HCEC 1CT (cell line): ENCODE measurements around the gene BACE2.

Experiments used
- DNase-seq: peaks from one replicate; pipeline ENCODE4 v3.0.0-alpha.2; 2017

The BACE2 gene

DNA sequence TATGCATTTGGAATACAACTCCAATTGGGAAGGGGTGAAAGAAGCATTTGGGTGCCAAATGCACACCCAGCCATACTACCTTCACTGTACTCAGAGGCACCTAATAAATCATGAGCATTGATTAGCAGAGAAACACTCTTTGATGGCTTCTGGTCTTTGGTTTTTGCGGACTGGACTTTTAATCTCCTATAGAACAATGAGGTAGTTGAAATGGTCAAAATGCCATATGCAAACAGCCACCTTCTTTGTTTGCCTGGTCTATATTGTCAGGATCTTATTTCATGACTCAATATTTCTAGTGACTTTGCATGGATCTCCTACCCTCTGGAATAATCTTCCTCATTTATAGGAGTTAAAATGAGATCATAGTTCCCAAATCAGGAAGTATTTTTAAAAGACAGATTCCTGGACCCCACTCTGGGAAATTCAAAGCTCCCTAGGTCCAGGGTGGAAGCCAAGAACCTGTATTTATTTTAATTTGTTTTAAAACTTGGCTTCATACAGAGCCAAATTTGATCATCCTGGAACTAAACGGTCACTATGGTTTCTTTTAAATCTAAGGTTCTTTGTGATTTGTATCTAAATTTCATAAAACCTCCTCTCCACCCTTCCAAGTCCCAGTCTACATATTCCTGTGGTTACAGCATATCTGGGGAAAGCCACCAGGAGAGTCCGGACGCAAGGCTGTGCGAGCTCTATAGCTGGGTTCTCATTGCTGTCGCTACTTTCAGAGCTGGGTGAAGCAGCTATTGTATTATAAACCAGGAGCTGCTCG lies 157.4 kb downstream of the BACE2 start:
- DNase-seq: no peak

DNA sequence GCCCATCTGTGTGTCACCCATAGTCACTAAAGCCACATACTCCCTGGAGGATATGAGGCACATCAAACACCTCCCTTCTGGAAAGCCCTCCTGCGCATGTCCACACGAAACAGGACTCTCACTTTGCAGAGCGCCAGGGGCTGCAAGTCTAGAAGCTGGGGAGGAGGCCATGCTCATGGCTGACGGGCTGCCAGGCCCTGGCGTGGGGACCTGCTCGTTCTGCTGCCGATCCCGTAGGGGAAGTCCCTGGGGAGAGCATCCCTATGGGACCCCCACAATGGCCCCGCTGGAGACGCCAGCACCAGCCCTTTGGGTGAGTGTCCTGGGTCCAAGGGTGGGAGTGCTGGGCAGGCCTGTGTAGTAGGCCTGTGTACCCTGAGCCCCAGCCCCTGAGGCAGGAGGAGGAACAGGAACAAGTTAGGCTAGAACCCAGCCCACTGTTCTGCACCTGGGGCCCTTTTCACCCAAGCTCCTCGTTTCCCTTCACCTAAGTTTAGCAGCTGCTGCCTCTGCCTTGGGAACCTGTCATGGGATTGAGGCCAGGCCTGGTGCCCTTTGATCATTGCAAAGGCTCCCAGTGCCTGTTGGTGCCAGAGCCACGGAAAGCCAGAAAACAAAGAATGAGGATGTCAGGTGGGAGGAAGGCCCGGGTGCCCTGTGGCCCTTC lies 158.6 kb downstream of the BACE2 start:
- no peak for DNase-seq

DNA sequence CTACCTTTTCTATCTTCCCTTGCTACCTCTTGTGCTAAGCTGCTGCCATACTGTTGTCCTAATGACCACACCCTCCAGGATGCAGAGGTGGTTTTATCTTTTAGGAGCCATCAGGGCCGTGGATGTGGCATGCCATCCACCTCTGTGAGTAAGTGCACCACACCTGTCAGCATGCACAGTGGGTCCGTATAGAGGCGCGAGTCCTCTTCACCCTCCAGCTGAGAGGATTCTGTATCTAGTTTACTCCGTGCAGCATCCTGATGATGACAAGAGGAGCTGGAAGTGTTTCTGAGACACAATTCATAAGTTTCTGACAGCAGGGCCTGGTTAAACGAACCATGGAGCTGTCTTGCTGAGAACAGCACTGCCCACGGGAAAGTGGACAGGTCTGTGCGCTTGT lies 159.8 kb downstream of the BACE2 start:
- DNase-seq: no peak

DNA sequence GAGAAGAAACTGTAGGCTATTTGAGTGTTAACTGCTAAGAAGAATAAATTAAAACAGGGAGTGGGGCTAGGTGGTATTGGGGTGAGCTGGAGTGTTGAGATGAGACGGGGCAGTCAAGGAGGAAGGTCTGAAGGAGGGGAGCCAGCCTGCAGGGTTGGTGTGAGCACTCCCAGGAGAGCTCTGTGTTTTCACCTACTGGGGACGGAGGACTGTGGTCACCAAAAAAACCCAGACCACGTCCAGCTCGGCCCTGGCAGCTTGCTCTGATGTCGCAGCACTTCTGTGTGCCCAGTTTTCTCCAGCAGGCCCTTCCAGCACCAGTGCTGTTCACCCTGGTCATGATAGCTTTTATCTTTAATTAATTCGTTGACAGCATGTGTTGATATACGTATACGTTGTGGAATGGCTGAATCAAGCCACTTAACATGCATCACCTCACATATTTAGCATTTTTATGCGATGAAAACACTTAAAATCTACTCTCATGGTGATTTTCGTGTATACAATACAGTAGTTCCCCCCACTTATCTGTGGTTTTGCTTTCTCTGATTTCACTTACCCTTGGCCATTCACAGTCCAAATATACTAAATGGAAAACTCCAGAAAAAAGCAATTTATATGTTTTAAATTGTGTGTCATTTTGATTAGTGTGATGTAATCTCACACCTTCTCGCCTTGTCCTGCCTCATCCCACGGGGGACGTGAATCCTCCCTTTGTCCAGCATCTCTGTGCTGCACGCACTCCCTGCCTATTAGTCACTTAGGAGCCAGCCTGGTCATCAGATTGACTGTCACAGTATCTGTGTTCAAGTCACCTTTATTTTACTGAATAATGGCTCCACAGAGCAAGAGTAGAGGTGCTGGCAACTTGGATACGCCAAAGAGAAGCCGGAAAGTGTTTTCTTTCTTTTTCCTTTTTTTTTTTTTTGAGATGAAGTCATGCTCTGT lies 161.0 kb downstream of the BACE2 start:
- DNase-seq: no peak
